Activated naive CD8-positive, alpha-beta T cell treated with anti-CD3 and anti-CD28 coated beads, Interleukin-2, amount 50 U/mL, for 16 hours (primary cell): Measurements from ENCODE around the gene PANX1.
"Not testable (repeated sequence)": the region's sequence is repeated elsewhere in the genome, so short reads cannot be mapped to it uniquely, and the experiment has no call there.

Experiments used
- DNase-seq: peaks from one replicate; pipeline ENCODE4 v3.0.0-alpha.2; 2020; ENCODE audit warnings: low read depth, low spot score

The PANX1 gene

GRCh38 chr11:94128746-94129511 is at the start of gene PANX1:
Gene PANX1 (plus strand): TSS chr11:94128841. CDS start chr11:94129313, 472 bp downstream.
- DNase-seq, result peak; percentile 49

DNA sequence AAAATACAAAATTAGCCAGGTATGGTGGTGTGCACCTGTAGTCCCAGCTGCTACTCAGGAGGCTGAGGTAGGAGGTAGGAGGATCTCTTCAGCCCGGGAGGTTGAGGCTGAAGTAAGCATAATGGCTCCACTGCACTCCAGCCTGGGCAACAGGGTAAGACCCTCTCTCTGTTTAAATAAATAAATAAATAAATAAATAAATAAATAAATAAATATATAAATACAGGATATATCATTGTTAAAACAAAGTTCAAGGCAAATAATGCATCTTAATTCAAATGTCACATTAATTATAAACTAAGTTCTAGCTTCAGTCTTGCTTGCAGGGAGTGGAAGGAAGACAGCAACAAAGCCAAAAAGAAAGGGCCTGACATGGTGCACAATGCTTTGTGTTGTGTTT is 44.5 kb upstream of the PANX1 start:
- DNase-seq, result no peak

- no peak for DNase-seq
Measured at GRCh38 chr11:94088906-94089305, 39.7 kb upstream of the PANX1 start.

GRCh38 chr11:94089341-94089740 is 39.3 kb upstream of the PANX1 start:
- no peak for DNase-seq

DNA sequence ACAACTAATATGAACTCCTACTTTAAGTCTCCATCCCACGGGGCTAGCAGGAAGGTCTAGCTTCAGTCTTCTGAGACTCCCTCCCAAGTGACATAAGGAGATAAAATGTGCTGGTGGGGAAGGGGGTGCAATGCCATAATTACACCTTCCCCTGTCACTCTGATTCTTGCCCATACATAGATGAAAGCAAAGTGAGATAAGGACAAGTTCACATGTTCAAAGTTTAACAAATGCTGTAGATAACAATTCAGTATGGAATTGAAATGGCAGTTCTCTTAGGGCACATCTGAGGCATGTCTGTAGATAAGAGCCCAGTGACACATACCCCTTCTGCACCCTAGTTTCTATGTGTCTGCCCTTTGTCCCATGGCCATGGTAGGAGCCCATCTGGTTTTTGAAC is 38.2 kb upstream of the PANX1 start:
- no peak for DNase-seq

DNA sequence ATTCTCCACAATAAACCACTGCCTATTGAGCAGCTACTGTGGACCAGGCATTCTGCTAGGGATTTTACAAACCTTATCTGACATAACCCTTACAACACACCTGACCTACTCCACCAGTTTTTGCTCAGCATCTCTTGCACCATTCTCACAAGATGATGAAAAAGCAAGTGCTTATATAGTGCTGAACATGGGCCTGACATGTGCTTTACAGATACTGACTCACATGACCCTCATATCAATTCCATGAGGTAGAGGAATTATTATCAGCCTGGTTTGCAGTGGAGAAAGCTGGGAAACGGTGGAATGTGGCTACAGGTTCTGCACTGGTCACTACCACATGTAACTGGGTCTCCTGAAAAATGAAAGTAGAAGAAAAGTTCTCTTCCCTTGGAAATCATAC is 37.5 kb upstream of the PANX1 start:
- no peak for DNase-seq

DNA sequence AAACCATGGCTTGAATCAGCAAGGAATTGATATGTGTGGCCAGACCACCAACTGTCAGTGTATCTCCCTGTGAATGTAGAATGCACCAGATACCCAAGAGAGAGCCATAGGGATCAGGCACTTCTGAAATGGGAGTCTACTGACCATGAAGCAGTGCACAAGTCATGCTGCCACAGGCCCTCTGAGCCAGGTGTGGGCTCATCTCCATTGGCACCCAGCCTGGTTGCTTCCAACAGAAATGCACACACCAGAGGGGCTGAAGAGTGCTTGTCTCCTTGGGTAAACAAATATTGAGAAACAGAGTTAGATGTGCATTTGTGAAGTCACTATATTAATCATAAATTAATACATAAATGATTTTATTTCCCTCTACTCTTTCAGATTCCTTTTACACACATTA is 28.4 kb upstream of the PANX1 start:
- no peak for DNase-seq

DNA sequence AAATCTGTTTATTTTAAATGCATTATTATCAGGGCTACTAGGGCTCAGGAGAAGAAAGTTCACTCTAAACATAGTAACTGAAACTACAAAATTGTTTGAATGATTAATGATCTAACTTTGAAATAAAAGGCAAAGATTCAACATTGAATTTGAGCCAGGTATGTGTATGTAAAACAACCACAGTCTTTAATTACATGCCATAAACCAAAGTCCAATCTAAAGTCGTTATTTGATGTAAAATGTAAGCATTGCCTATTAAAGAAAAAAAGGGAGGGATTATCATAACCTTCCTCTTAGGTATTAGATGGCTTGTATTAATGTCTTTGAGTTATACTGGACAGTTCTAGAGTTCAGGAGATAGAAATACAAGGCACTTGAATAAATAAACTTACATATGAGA is 25.2 kb upstream of the PANX1 start:
- no peak for DNase-seq

GRCh38 chr11:94104734-94105133 is 23.9 kb upstream of the PANX1 start:
- DNase-seq, result no peak

DNA sequence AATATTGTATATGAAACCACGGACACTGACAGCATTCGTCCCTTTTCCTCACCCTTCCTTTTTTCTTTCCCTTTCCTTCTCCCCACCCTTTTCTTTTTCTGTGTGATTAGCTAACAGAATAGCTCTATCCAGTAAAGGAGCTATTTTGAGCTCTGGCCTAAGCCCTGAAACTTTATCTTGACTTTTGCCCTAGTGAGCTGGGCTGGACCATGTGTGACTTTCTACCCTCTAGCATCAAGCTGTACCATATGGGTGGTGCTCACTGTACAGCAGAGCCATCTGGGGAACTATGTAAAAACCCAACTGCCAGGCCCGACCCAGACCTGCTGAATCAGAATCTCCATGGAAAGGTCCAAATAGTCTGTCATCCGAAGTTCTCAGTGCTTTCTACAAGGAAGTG is 21.9 kb upstream of the PANX1 start:
- DNase-seq, result no peak

GRCh38 chr11:94107363-94107762 is 21.3 kb upstream of the PANX1 start:
- no peak for DNase-seq

- no peak for DNase-seq
Measured at GRCh38 chr11:94111241-94111640, 17.4 kb upstream of the PANX1 start.

GRCh38 chr11:94111660-94112059 is 17.0 kb upstream of the PANX1 start:
- DNase-seq, result no peak

- DNase-seq, result no peak
Measured at GRCh38 chr11:94112206-94112953, 16.3 kb upstream of the PANX1 start.

DNA sequence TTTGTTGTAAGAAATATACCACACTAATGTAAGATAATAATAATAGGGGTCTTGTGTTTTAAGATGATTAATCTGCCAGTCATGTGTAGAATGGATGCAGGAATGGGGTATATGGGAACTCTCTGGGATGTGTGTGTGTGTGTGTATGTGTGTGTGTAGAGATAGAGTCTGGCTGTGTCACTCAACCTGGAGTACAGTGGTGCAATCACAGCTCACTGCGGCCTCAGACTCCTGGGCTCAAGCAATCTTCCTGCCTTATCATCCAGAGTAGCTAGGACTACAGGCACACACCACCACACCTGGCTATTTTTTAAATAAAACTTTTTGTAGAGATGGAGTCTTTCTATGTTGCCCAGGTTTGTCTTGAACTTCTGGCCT is 11.5 kb upstream of the PANX1 start:
- no peak for DNase-seq

DNA sequence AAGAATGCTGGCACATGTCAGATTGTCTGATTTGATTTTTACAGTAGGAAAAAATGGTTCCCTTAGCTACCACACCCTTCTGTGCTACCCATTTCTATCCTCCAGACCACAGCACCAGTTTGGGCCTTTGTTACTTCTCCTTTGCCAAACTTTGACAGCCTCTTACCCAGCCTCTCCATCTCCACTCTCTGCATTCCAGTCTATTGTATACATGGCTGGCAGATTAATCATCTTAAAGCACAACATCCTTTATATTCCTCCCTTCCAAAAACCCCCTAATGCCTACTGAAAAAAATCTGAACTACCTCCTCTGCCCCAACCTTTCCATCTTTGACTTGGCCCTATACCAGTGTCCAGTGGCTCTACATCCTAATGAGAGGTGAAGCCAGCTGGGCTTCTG is 10.8 kb upstream of the PANX1 start:
- DNase-seq, result no peak

DNA sequence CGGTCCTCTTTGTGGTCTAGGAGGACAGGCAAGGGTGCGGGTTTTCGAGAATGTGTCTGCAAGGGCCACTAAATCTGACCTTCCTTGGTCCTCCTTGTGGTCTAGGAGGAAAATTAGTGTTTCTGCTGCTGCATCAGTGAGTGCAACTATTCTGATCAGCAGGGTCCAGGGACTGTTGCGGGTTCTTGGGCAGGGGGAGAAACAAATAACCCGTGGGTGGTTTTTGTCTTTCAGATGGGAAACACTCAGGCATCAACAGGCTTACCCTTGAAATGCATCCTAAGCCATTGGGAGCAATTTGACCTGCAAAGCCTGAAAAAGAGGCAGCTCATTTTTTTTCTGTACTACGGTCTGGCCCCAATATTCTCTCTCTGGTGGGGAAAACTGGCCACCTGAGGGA is 9.0 kb upstream of the PANX1 start:
- DNase-seq, result not testable (repeated sequence)

DNA sequence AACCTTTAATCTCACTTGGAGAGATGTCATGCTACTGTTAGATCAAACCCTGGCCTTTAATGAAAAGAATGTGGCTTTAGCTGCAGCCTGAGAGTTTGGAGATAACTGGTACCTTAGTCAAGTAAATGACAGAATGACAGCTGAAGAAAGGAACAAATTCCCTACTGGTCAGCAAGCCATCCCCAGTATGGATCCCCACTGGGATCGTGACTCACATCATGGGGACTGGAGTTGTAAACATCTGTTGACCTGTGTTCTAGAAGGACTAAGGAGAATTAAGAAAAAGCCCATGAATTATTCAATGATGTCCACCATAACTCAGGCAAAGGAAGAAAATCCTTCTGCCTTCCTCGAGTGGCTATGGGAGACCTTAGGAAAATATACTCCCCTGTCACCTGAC is 8.1 kb upstream of the PANX1 start:
- DNase-seq, result not testable (repeated sequence)

GRCh38 chr11:94120946-94121345 is 7.7 kb upstream of the PANX1 start:
- no peak for DNase-seq

DNA sequence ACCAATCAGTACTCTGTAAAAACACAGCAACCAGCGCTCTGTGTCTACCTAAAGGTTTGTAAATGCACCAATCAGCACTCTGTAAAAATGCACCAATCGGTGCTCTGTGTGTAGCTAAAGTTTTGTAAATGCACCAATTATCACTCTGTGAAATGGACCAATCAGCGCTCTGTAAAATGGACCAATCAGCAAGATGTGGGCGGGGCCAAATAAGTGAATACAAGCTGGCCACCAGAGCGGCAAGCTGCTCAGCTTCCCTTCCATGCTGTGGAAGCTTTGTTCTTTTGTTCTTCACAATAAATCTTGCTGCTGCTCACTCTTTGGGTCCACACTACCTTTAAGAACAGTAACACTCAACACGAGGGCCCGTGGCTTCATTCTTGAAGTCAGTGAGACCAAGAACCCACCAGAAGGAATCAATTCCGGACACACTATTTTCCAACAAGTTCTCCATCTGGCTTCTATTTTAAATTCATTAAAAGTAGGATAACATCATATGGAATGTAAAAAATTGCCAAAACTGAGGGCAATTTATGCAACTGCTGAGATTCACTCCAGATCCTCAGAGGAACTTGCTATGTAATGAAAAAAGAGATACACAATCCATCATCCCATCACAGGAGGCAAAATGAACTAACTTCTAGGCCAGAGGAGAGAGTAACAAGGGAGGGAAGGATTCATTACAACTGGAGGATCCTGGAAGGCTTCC is 3.1 kb upstream of the PANX1 start:
- DNase-seq, result no peak

GRCh38 chr11:94127638-94128037 is 1.0 kb upstream of the PANX1 start:
- no peak for DNase-seq

- no peak for DNase-seq
Measured at GRCh38 chr11:94128291-94128745, 323 bp upstream of the PANX1 start.
